Stimulated activated CD8-positive, alpha-beta memory T cell treated with anti-CD3 and anti-CD28 coated beads, Interleukin-4, amount 100 ng/mL, for 24 hours (primary cell): Measurements from ENCODE around the gene ARHGAP11B.
"Not testable (repeated sequence)": the region's sequence is repeated elsewhere in the genome, so short reads cannot be mapped to it uniquely, and the experiment has no call there.

ENCODE experiments used
- DNase-seq: peaks from one replicate; pipeline ENCODE4 v3.0.0-alpha.2; 2020; ENCODE audit warnings: low read depth

ARHGAP11B gene

DNA sequence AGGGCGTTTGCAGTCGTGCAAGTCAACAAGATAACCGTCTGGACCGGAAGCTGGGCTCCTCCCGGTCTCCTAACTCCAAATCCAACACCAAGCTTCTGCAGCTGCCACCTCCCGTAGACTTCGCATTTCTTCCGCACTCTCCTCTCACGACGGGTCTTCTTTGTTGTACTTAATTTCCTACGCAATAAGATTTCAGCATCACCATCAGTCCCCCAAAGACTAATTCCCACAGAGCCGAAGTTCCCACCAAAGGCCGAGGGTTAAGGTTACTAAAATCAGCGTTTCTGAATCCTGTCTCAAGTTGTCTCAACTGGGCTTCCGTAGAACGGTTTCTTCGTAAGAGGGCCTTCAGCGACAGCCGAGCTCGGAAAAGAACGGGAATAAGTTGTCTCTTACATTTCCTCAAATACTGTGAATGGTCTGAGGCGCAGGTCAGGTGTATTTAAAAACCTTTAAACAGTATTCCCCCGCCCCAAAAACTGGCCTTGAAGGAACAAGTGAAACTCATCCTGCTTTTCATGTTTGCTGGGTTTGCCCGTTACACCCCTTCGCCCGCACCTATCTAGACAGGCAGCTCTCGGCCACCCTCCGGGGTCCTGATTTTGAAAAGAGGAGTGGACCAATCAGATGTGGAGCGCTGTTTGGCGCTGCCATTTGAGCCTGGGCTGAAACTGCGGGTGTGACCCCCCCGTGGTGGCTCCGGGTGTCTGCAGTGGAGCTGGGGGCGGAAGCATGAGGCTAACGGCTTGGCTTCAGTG lies at the start of gene ARHGAP11B:
Gene ARHGAP11B (plus strand): TSS at position 693 of the 758 bp plus-strand sequence.
- peak; percentile 89 for DNase-seq

DNA sequence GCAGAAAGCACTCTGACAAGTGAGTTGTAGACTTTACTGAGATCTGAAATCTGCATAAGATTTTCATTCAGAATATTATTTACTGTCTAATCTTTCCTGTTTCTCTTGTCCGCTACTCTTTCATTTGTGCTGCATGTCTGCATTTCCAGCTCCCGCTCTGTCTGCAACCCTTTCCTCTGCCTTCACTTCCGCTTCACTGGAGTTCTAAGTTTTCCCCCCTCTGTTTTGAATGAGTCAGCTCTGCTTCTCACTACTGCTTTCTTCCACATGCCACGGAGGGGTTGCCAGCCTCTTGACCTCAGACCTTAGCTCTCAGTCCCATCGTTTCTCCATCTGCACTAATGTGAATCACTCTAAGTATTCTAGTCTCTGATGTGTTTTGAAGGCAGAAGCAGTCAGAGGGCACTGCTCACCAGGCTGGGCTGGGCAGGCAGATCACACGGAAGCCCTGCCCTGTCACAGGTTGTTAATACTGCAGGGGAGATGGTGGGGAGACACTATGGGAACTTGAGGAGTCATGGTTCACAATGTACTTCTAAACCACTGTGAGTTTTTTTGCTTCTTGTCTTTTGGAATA lies 46.4 kb upstream of the ARHGAP11B start:
- DNase-seq, result not testable (repeated sequence)

DNA sequence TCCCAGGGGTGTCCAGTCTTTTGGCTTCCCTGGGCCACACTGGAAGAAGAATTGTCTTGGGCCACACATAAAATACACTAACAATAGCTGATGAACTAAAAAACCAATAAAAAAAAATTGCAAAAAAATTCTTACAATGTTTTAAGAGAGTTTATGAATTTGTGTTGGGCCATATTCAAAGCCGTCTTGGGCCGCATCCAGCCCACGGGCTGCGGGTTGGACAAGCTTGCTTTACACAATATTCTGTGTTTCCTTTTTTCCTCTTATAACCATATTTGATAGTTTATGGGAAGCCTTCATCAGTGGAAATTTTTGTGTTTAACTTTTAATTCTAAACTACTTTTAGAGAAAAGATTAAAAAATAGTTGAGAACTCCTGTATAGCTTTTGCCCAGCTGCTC lies 45.2 kb upstream of the ARHGAP11B start:
- DNase-seq, result not testable (repeated sequence)

DNA sequence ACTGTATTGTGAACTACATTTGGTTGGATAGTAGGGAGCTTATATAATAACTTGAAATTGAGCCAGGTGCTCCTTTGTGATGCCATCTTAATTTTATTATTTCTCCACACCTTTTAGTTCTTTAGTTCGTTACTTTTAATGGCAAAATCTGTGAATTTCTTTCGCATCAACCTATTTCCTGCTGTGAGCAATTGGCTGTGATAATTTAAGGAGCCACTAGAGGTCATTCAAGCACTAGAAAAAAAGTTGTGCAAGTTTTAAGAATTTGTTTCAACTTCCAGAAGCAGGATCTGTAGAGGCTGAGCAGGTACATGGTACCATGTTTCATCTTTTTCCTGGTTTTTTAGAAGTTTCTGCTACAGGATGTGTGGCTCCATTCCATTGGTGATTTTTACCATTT lies 27.0 kb upstream of the ARHGAP11B start:
- DNase-seq, result not testable (repeated sequence)

DNA sequence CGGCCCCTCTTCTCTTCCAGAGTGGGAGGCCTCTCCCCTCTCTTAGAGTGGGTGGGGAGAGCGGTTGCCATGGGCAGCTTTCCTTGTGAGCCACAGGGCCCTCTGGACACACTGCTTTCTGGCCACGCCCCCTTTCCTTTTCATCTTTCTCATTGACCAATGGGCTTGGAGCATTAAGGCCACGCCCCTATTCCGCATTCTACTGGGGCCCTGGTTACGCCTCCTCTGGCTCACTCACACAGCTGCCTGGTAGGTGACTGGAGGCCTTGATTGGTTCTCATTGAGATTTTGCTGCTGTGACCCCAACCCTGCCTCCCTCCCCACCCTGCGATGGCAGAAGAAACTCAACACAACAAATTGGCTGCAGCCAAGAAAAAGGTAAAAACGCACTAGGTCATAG lies 22.1 kb upstream of the ARHGAP11B start, which contains the start of gene GOLGA8H:
Gene GOLGA8H (plus strand): TSS at position 233 of the 400 bp plus-strand sequence. CDS start 98 bp downstream, at position 331.
- not testable (repeated sequence) for DNase-seq

DNA sequence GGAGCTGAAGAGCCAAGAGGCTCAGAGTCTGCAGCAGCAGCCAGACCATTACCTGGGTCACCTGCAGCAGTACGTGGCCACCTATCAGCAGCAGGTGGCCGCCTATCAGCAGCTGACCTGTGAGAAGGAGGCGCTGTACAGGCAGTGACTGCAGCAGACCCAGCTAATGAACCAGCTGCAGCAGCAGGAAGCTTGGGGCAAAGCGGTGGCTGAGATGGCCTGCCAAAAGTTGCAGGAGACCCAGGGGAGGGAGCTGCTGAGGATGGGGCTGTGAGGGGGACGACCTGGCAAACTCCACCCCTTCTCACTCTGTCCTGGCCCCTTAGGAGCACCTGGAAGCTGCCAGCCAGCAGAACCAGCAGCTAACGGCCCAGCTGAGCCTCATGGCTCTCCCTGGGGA lies 13.7 kb upstream of the ARHGAP11B start:
- not testable (repeated sequence) for DNase-seq

DNA sequence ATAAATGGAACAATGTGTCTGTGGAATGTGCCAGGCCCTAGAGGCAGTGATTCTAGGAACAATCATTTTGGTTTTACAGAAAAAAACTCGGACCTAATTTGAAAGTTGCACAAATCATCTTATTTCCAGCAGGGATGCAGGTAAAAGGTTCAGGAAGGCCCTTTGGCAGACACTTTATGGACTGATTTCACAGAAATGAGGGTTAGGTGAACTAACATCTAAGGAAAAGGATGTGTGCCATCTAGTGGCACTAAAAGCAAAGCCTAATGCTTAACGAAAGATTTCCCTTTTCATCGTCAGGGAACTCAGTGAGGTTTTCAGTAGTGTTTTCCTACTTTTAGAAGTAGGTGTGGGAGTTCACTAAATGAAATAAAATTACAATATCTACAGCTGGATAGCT lies 4.6 kb upstream of the ARHGAP11B start:
- DNase-seq, result not testable (repeated sequence)

DNA sequence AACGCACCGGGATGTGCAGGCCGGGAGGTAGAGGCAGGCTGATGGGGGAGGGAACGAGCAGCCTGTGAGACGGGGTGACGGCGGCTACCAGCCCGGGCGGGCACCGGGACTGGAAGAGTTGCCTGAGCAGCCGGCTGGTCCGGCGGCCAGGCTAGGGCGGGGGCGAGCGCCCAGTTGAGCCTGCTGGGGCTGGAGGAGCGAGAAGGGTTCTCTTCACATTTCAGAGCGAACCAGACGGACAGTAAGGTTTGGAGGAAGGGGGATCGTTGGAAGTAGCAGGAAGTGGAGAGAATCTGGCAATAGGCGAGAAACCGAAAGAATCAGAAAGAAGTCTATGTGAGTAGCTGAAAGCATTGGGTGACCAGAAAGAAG lies 252 bp downstream of the ARHGAP11B start:
- DNase-seq, result not testable (repeated sequence)

DNA sequence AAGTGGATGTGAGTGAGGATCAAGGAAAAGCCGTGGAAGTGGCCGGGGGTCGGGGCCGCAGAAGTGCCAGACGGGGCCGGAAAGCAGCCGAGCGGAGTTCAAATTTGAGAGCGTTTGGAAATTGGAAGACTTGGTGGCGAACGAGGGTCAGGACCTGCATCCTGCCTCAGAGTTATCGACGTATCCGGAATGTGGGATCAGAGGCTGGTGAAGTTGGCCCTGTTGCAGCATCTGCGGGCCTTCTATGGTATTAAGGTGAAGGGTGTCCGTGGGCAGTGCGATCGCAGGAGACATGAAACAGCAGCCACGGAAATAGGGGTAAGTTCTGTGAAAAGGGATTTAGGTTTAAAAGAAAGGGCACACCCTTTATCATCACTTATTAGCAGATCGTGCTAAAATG lies 704 bp downstream of the ARHGAP11B start:
- not testable (repeated sequence) for DNase-seq

DNA sequence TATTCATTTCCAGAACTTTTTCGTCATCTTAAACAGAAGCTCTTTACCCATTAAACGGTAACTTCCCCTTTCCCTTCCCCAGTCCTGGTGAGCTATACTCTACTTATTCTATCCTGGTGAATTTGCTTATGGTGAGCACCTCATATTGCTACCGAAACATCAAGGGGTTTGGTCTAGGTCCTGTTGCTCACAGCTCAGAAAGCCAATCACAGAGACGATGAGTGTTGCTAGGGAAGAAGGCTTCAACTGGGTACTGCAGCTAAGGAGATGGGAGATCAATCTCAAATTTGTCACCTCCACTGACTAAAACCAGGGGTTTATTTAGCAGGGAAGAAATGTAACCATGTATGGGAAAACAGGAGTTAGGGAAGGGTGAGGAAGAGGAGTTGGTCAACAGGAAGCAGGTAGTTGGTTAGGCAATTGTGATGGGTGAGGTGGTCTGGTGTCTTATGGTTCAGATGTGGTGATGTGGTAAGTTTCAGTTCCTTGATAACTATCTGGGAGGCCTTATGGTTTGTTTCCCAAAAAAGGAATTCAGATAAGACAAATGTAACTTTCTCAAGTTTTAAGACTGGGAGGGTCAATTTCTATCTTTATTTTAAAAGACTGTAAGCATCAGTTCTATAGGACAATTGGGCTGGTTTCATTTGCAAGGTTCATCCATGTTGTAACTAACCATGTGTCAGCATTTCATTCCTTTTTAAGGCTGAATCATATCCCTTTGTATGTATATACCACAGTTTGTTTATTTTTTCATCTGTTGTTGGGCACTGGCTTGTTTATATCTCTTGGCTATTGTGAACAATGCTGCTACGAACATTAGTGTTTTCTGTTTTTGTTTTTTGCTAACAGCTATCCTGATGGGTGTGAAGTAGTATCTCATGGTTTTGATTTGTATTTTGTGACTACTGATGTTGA lies 24.3 kb downstream of the ARHGAP11B start:
- no peak for DNase-seq

DNA sequence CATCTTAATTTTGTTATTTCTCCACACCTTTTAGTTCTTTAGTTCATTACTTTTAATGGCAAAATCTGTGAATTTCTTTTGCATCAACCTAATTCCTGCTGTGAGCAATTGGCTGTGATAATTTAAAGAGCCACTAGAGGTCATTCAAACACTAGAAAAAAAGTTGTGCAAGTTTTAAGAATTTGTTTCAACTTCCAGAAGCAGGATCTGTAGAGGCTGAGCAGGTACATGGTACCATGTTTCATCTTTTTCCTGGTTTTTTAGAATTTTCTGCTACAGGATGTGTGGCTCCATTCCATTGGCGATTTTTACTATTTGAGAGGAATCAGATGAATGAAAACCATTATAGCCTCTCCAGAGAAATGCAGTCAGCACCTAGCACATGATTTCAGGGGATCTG lies 35.2 kb downstream of the ARHGAP11B start:
- DNase-seq, result not testable (repeated sequence)

DNA sequence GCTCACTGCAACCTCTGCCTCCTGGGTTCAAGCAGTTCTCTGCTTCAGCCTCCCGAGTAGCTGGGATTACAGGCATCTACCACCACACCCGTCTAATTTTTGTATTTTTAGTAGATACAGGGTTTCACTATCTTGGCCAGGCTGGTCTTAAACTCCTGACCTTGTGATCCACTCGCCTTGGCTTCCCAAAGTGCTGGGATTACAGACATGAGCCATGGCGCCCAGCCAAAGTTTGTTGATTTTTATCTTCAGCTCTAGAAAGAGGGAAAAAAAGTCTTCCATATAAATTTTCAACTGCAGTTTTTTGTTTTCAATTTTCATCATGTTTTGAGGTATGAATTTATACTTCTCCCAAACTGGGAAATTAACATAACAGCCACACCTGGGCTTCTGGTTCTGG lies 43.7 kb downstream of the ARHGAP11B start:
- DNase-seq, result not testable (repeated sequence)

DNA sequence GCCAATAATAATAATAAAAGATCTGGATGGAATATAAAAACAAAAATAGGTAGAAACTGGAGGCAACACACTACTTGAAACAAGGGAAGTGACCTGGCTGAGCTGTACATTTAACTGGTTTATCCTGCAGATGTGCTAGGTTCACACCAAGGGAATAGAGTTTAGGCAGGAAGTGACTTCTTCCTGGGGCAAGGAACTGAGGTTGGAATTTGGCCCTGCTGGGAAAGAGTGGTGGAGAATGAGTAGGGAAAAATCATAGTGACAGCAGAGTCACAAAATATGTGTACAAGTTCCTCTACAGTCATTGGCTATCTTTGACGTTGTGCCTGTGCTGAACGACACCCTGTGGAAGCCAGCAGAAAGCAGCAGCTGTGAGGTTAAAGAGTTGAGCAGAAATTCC lies 44.1 kb downstream of the ARHGAP11B start:
- DNase-seq, result no peak

DNA sequence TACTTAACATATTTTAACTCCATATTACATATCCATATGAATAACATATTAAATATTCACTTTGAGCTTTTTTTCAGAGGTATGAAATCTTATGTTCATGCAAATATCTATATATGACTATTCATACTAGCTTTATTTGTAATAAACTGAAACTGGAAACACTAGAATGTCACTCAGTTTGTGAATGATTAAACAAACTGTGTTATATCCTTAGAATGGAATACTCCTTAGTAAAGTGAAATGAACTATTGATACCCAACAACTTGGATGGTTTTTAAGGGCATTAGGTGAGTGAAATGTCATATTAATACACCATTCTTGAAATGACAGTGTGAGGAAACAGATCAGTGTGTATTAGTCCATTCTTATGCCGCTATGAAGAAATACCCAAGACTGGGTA lies 45.4 kb downstream of the ARHGAP11B start:
- DNase-seq, result no peak

DNA sequence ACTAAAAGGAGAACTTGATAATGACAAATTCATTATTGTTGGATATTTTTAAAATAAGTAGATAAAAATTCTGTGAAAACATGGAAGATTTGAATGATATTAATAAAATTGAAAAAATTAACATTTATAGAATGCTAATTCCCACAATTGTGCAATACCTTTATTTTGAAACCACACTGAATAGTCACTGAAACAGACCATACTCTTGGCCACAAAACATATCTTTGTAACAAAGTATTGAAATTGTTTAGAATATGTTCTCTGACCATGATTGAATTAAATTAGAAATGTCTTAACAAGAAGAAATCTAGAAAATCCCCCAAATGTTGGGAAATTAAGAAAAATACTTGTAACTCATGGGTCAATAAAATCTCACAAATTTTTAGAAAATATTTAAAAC lies 49.2 kb downstream of the ARHGAP11B start:
- no peak for DNase-seq

DNA sequence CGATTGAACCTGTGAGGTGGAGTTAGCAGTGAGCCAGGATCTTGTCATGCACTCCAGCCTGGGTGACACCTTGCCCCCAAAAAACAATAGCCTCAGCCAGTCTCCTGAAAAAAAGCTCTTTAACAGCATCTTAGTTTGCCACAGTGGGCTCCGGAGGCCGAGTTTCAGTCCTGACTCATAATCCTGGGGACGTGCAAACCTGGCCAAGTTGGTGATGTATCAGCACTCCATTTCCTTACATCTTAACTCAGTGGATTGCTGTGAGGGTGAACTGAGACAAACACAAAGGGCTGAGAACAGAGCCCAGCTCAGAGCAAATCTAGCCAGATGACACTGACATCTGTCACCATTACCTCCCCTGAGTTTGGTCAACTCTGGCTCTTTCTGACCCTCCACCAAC lies 50.0 kb downstream of the ARHGAP11B start:
- DNase-seq, result not testable (repeated sequence)

DNA sequence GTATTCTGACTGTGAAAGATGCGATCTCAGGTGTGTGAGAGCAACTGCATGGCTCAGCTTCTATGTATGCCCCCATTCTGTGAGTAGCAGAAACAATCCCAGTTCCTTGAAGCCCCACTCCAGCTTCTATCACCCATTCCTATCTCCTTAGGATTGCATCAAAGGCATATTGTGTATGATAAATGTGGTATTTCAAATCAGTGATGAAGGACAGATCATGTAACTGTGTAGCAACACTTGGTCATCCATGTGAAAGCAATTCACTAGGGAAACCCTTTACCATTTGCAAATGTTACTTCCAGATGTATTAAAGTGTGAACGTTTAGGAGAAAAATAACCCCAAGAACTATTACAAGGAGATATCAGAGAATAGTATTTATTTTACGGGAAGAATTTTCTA lies 55.1 kb downstream of the ARHGAP11B start:
- not testable (repeated sequence) for DNase-seq

DNA sequence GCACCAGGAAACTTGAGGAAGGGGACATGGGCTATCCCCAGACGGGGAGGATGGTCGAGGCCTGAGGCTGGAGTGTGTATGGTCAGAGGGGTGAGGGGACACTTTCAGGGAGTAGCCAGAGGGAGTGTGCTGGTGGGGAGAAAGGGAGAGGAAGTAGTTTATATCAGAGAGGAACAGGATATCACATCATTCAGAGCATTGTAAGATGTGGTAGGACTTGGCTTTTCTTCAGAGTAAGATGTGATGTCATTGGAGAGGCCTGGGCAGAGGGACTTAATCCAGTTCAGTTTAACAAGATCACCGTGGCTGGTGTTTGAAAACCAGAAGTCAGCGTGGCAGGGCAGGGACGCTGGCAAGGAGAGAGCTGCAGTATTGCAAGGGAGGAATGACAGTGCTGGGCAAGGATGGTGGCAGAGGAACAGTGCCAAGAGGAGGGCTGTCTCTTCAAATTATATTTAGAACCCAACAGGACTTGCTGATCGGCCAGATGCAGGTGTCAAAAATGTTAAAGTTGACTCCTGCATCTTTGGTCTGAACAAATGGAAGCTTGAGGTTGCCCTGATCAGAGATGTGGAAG lies 59.9 kb downstream of the ARHGAP11B start:
- not testable (repeated sequence) for DNase-seq

DNA sequence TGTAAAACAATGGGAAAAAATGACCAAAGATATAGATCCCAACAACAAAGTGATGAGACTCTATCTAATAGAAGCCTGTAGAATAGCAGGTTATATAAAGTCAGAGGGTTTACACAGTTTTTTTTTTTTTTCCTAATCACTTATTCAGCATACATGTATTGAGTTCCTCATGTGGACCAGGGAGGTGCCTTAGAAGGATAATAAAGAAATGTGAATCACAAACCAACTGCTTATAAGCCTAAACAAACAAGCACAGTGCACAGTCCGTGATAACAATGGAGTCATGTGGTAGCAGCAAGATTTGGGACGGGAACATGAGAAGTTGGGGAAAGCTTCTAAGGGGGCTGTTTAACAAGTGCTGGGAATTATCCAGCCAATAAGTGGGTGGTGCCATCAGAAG lies 60.7 kb downstream of the ARHGAP11B start:
- DNase-seq, result not testable (repeated sequence)
